HepG2 (cell line): ENCODE measurements around the gene SPATA21. TPM values are rescaled to one million over a fixed set of nuclear protein-coding genes. Genes with fewer than 3 reads are reported as not detected.

Experiments used
- FOXK1 ChIP-seq: sonication (generic); formaldehyde crosslinking; IDR thresholded peaks from 2 replicates; pipeline ENCODE4 v1.4.0; 2020; ENCODE audit warnings: low read depth, missing genetic modification reagents, borderline replicate concordance
- HOXA3 ChIP-seq: sonication (generic); formaldehyde crosslinking; IDR thresholded peaks from 2 replicates; pipeline ENCODE4 v1.5.0; 2020; ENCODE audit warnings: missing genetic modification reagents
- KAT7 ChIP-seq: IDR thresholded peaks from 2 replicates; pipeline ENCODE4 v1.6.1; 2018; ENCODE audit warnings: borderline replicate concordance, missing compliant biosample characterization
- KLF12 ChIP-seq: sonication (generic); formaldehyde crosslinking; IDR thresholded peaks from 2 replicates; pipeline ENCODE4 v1.4.0; 2020; ENCODE audit warnings: missing genetic modification reagents, borderline replicate concordance
- MIER3 ChIP-seq: IDR thresholded peaks from 2 replicates; pipeline ENCODE4 v1.6.1; 2016; ENCODE audit warnings: missing compliant biosample characterization, borderline replicate concordance
- NCOR1 ChIP-seq: fragments of 200-600 bp; sonication (generic); IDR thresholded peaks from 2 replicates; pipeline ENCODE4 v1.7.0; 2017; ENCODE audit warnings: antibody characterized with exemption, low read length, borderline replicate concordance
- NFKB2 ChIP-seq: sonication (generic); formaldehyde crosslinking; IDR thresholded peaks from 2 replicates; pipeline ENCODE4 v1.4.0; 2020; ENCODE audit warnings: missing genetic modification reagents, borderline replicate concordance
- NRL ChIP-seq: sonication (generic); formaldehyde crosslinking; IDR thresholded peaks from 2 replicates; pipeline ENCODE4 v1.5.0; 2020; ENCODE audit warnings: missing genetic modification reagents, mild to moderate bottlenecking, moderate library complexity, borderline replicate concordance
- PHF5A ChIP-seq: IDR thresholded peaks from one replicate; pipeline ENCODE4 v1.6.1; 2018; ENCODE audit warnings: low read depth, missing genetic modification reagents; ENCODE audit not compliant: unreplicated experiment
- POLR2AphosphoS2 ChIP-seq: IDR thresholded peaks from 2 replicates; pipeline ENCODE4 v1.6.1; 2011; ENCODE audit warnings: low read depth, low read length, improper control_type of control experiment
- POLR2AphosphoS5 ChIP-seq: IDR thresholded peaks from 2 replicates; pipeline ENCODE4 v1.6.1; 2012; ENCODE audit warnings: low read depth, low read length
- RFX1 ChIP-seq: fragments of 450-650 bp; IDR thresholded peaks from 2 replicates; pipeline ENCODE4 v1.6.1; 2017
- ZNF136 ChIP-seq: sonication (generic); formaldehyde crosslinking; IDR thresholded peaks from 2 replicates; pipeline ENCODE4 v1.8.1; 2022; ENCODE audit warnings: low read depth, mild to moderate bottlenecking, moderate library complexity, missing genetic modification reagents
- ZNF20 ChIP-seq: sonication (generic); formaldehyde crosslinking; IDR thresholded peaks from 2 replicates; pipeline ENCODE4 v1.4.0; 2020; ENCODE audit warnings: mild to moderate bottlenecking, moderate library complexity, missing genetic modification reagents
- ZNF207 ChIP-seq: fragments of 450-650 bp; IDR thresholded peaks from 2 replicates; pipeline ENCODE4 v1.6.1; 2016; ENCODE audit warnings: antibody characterized with exemption, borderline replicate concordance
- ZNF484 ChIP-seq: sonication (generic); formaldehyde crosslinking; IDR thresholded peaks from 2 replicates; pipeline ENCODE4 v1.5.1; 2020; ENCODE audit warnings: mild to moderate bottlenecking, low read depth, missing genetic modification reagents, borderline replicate concordance
- ZNF543 ChIP-seq: sonication (generic); formaldehyde crosslinking; IDR thresholded peaks from 2 replicates; pipeline ENCODE4 v1.4.0; 2020; ENCODE audit warnings: mild to moderate bottlenecking, missing genetic modification reagents
- ZNF558 ChIP-seq: sonication (generic); formaldehyde crosslinking; IDR thresholded peaks from 2 replicates; pipeline ENCODE4 v1.9.0; 2022; ENCODE audit warnings: mild to moderate bottlenecking, missing genetic modification reagents, borderline replicate concordance
- ZNF674 ChIP-seq: sonication (generic); formaldehyde crosslinking; IDR thresholded peaks from 2 replicates; pipeline ENCODE4 v1.5.0; 2020; ENCODE audit warnings: low read depth, mild to moderate bottlenecking, missing genetic modification reagents
- ZNF768 ChIP-seq: sonication (generic); formaldehyde crosslinking; IDR thresholded peaks from 2 replicates; pipeline ENCODE4 v1.4.0; 2020; ENCODE audit warnings: missing genetic modification reagents
- ZNF850 ChIP-seq: sonication (generic); formaldehyde crosslinking; conservative IDR thresholded peaks from 2 replicates; pipeline ENCODE4 v1.9.0; 2021; ENCODE audit warnings: mild to moderate bottlenecking, missing genetic modification reagents
- polyA plus RNA-seq, 8 experiments: library from polyadenylated mRNA; depleted of rRNA in 3 of 8; stranded (reverse) in 7 of 8; unstranded in 1 of 8; fragments of >200 nt; fragmentation: Illumina TruSeq in 4 of 8; extraction: Trizol in 4 of 8; gene quantifications; 2 replicates each; pipeline versions ENCODE4 v1.2.1 to v1.2.3, GENCODE V29; 2011 to 2016; ENCODE audit warnings: low read depth in 4 of 8, missing spikeins in 1 of 8, mixed read lengths in 1 of 8; ENCODE audit not compliant: insufficient read depth in 1 of 8
- total RNA-seq, 5 experiments: library from RNA; depleted of rRNA; stranded (reverse); fragments of >200 nt; fragmentation: Illumina TruSeq; extraction: Trizol; gene quantifications; 2 replicates each; pipeline ENCODE4 v1.2.3, GENCODE V29; 2016; ENCODE audit warnings: low read depth in 1 of 5
- TF ChIP-seq, protein P1 (sequence below): sonication (generic); formaldehyde crosslinking; IDR thresholded peaks from 2 replicates; pipeline ENCODE4 v1.4.0; 2020; ENCODE audit warnings: missing genetic modification reagents
- TF ChIP-seq, protein P2 (sequence below): sonication (generic); formaldehyde crosslinking; IDR thresholded peaks from 2 replicates; pipeline ENCODE4 v1.4.0; 2020; ENCODE audit warnings: mild to moderate bottlenecking, missing genetic modification reagents
- TF ChIP-seq, protein P3 (sequence below): IDR thresholded peaks from 2 replicates; pipeline ENCODE4 v1.6.1; 2016; ENCODE audit warnings: mild to moderate bottlenecking

The SPATA21 gene
- total and polyA plus RNA-seq, 2 of the 13 experiments (the other 11 are each of a cell fraction or from before 2014, with no cell fraction given) = 0.80 to 1.4 TPM

DNA sequence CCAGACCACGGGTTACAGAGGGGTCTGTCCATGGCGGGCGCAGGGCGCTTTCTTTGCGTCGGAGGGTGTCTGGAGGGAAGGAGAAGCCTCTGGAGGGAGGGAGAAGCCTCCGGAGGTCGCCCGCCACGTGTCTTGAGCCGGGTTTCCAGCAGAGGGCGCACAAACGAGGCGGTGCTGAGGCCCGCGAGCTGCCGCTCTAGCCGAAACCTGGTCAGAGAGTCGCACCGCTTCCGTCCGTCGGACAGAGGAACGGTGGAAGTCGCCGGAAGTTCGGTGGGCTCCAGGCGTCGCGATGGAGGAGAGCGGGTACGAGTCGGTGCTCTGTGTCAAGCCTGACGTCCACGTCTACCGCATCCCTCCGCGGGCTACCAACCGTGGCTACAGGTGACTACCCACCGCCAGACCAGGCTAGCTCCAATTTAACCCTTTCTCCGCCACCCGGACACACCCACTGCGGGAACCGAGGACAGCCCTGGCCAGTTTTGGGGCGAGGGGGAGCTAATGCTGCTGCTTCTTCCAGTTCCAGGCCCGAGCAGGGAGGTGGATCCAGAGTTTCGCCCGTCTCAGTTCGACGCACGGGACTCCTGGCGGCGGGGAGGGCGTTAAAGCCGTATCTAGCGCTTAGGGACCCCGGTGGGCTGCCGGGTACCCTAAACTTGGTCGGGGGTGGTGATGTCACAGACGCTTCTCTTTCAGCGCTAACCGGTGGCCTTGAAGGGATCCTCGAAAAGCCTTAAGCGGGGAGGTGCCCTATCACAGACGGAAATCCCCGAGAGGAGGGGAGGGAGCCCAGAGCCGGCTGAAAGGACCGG lies 3.5 kb upstream of the SPATA21 start, which contains the start of gene NECAP2 (continued):
- TF ChIP-seq NCOR1 (no peak), ZNF850 (CRISPR knock-in tag) (no peak), NFKB2 (CRISPR knock-in tag) (peak; percentile 88; the same call in 1 of the 2 replicates), ZNF484 (CRISPR knock-in tag) (0 out of 2 replicates have a peak, but pooled peaks have one; percentile 73), POLR2AphosphoS2 (no peak), ZNF674 (CRISPR knock-in tag) (no peak), NRL (CRISPR knock-in tag) (no peak; the same call in 1 of the 2 replicates), PHF5A (peak; percentile 72), ZNF543 (CRISPR knock-in tag) (peak; percentile 94), RFX1 (no peak), POLR2AphosphoS5 (peak; percentile 97), ZNF136 (no peak), HOXA3 (CRISPR knock-in tag) (peak; percentile 95), MIER3 (CRISPR knock-in tag) (peak; percentile 81; the same call in 1 of the 2 replicates), ZNF207 (no peak), ZNF768 (CRISPR knock-in tag) (peak; percentile 64; the same call in 1 of the 2 replicates), ZNF558 (CRISPR knock-in tag) (no peak; the same call in 1 of the 2 replicates), ZNF20 (peak; percentile 62; the same call in 1 of the 2 replicates), KAT7 (CRISPR knock-in tag) (peak; percentile 97), KLF12 (CRISPR knock-in tag) (peak; percentile 74; the same call in 1 of the 2 replicates), FOXK1 (peak; percentile 89; the same call in 1 of the 2 replicates)
- TF ChIP-seq, protein P1, sequence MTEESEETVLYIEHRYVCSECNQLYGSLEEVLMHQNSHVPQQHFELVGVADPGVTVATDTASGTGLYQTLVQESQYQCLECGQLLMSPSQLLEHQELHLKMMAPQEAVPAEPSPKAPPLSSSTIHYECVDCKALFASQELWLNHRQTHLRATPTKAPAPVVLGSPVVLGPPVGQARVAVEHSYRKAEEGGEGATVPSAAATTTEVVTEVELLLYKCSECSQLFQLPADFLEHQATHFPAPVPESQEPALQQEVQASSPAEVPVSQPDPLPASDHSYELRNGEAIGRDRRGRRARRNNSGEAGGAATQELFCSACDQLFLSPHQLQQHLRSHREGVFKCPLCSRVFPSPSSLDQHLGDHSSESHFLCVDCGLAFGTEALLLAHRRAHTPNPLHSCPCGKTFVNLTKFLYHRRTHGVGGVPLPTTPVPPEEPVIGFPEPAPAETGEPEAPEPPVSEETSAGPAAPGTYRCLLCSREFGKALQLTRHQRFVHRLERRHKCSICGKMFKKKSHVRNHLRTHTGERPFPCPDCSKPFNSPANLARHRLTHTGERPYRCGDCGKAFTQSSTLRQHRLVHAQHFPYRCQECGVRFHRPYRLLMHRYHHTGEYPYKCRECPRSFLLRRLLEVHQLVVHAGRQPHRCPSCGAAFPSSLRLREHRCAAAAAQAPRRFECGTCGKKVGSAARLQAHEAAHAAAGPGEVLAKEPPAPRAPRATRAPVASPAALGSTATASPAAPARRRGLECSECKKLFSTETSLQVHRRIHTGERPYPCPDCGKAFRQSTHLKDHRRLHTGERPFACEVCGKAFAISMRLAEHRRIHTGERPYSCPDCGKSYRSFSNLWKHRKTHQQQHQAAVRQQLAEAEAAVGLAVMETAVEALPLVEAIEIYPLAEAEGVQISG (CRISPR knock-in tag) = peak; percentile 100
- TF ChIP-seq, protein P2, sequence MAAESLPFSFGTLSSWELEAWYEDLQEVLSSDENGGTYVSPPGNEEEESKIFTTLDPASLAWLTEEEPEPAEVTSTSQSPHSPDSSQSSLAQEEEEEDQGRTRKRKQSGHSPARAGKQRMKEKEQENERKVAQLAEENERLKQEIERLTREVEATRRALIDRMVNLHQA (CRISPR knock-in tag) = 0 out of 2 replicates have a peak, but pooled peaks have one; percentile 54
- TF ChIP-seq, protein P3, sequence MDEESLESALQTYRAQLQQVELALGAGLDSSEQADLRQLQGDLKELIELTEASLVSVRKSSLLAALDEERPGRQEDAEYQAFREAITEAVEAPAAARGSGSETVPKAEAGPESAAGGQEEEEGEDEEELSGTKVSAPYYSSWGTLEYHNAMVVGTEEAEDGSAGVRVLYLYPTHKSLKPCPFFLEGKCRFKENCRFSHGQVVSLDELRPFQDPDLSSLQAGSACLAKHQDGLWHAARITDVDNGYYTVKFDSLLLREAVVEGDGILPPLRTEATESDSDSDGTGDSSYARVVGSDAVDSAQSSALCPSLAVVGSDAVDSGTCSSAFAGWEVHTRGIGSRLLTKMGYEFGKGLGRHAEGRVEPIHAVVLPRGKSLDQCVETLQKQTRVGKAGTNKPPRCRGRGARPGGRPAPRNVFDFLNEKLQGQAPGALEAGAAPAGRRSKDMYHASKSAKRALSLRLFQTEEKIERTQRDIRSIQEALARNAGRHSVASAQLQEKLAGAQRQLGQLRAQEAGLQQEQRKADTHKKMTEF = peak; percentile 96
